NCI-H2196 (cell line): Measurements from ENCODE around the gene GCH1.
"Not testable (repeated sequence)": the region's sequence is repeated elsewhere in the genome, so short reads cannot be mapped to it uniquely, and the experiment has no call there.

Source experiments
- DNase-seq: peaks from one replicate; lab custom pipeline; 2025; ENCODE audit not compliant: unreplicated experiment; lab: John Stamatoyannopoulos, UW

The GCH1 gene

GRCh38 chr14:54908973-54909372, 6.3 kb upstream of the GCH1 start:
- not testable (repeated sequence) for DNase-seq

- DNase-seq = no peak
Observed at GRCh38 chr14:54908190-54908589, 5.6 kb upstream of the GCH1 start.

GRCh38 chr14:54906075-54906474, 3.4 kb upstream of the GCH1 start:
- no peak for DNase-seq

- peak; percentile 54 for DNase-seq
Observed at GRCh38 chr14:54902143-54902520, 494 bp downstream of the GCH1 start.

DNA sequence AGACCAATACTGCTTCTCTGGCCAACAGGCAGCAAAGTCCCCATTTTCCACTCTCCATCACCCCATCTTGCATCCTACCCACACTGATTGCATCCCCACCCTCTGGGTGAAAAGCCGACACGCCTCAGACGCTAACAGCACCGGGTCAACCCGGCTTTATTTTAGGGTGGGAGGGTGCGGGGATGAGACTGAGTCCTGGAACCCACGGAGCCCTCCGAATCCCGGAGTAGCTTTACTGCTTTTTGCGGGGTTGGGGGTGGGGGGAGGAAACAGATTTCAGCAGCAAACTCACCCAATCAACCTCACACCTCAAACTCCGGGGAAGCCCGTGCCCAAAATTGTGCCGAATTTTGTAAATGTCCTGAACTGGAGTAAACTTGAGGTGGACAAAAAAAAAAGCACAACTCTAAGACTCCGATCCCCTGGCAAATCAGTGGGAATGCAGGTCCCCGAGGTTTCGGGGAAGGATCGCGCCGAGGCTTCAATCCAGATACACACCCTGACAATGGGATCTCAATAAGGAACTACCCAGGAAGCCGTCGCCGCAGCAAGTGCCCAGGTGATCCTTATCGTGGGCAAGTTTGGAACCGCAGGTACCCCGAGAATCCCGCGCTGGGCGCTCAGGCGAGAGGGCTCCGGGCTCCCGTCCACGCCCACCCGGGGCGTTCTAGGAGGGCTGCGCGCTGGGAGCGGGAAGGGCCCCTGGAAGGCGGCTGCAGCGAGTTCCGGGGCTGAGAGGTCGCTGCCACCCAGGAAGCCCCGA, 1.1 kb downstream of the GCH1 start:
- no peak for DNase-seq

DNA sequence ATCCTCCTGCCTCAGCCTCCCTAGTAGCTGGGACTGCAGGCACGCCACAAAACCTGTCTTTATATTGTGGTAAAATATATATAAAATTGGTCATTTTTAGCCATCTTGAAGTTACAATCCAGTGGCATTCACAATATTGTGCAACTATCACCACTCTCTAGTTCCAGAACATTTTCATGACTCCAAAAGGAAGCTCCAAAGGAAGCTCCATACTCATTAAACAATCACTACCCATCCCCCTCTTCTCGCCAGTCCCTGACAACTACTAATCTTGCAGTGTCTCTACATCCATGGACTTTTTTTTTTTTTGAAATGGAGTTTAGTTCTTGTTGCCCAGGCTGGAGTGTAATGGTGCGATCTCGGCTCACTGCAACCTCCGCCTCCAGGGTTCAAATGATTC, 3.1 kb downstream of the GCH1 start:
- no peak for DNase-seq

GRCh38 chr14:54897809-54898555, 4.6 kb downstream of the GCH1 start:
- not testable (repeated sequence) for DNase-seq

DNA sequence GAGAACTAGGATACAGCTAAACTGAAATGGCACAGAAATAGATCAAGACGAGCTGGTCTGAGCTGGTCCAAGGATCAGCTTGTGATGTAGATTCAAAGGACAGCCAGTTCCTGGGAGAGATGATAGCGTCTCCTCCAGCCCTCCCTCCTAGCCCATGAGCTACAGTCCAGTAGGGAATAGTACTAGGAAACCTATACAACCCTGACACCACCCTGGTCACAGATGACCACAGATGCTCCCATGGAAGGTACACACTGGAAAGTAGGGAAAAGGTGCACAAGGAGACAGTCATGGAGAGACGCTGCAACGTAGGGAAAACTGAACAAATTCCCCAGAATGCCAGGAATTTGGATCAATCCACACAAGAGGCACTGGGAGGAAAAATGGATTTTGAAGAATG, 6.9 kb downstream of the GCH1 start:
- DNase-seq = no peak

DNA sequence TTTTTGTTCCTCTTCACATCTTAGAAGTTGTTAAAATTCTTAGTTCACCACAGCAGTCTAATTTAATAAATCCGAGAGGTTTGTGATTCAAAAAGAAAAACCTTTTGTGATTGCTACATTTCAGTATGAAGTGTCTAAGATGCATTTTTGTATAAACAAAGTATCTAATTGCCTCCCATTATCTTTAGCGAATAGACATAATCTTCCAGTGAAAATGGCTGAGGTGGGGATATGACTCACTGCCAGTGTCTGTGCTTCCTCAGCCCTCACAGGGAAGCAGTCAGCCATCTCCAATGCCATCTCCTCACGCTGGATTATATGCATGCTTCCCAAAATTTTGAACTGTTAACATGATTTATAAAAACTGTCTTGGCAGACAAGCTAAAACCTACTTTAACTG, 7.6 kb downstream of the GCH1 start:
- no peak for DNase-seq

DNA sequence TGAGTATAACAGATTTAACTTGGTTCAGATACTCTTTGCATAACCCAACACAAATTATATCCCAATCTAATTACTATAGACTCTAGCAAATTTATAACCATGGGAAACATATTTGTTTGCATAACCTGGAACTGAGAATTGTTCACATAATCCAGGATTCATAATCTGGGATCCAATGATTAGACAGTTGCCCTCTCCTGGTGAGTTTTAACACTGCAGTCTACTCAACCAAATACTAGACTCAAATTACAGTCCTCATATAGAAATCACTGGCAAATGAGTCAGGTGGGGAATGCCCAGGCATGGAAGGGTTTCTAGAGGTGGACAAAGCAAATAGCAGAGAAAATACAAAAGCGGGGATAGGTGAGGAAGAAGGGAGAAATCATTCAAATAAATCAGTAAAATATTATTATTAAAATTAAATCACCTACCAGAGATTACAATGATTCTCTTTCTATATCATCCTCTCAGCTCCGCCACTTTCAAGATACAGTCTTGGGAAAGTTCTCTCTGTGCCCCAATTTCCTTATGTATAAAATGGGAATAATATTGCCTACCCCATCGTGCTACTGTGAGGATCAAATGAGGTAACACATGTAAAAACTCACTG, 9.4 kb downstream of the GCH1 start:
- peak; percentile 59 for DNase-seq

GRCh38 chr14:54891471-54892245, 11.0 kb downstream of the GCH1 start:
- DNase-seq = no peak

DNA sequence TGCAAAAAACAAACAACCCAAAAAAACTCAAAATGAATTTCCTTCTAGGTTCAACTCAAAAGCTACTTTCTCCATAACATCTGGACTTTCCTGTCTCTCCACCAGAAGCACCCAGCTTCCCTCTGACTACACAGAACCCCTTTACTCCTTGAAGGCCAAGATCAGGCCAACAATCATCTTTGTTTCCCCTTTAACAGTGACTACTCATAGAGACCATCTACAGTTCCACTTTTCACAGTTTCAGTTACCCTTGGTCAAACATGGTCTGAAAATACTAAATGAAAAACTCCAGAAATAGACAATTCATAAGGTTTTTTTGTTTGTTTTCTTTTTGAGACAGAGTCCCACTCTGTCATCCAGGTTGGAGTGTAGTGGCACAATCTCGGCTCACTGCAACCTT, 11.8 kb downstream of the GCH1 start:
- DNase-seq = no peak

- no peak for DNase-seq
Observed at GRCh38 chr14:54889919-54890318, 12.7 kb downstream of the GCH1 start.

DNA sequence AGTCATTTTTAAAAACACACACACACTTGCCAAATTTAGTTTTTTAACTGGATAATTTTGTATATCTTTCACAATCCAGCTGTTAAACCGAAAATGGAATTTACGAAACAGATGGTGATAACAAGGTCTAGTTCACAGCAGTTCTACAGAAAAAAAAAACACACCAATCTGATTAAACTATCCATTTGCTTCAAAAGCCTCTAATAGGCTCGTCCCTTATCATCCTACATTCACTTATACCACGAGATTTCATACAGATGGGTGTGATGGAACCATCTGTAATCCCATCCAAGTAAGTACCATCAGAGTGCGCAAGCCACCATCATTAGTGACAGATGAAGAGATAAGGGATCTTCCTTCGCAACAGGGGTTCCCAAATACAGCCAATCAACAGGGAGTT, 20.1 kb downstream of the GCH1 start:
- no peak for DNase-seq

DNA sequence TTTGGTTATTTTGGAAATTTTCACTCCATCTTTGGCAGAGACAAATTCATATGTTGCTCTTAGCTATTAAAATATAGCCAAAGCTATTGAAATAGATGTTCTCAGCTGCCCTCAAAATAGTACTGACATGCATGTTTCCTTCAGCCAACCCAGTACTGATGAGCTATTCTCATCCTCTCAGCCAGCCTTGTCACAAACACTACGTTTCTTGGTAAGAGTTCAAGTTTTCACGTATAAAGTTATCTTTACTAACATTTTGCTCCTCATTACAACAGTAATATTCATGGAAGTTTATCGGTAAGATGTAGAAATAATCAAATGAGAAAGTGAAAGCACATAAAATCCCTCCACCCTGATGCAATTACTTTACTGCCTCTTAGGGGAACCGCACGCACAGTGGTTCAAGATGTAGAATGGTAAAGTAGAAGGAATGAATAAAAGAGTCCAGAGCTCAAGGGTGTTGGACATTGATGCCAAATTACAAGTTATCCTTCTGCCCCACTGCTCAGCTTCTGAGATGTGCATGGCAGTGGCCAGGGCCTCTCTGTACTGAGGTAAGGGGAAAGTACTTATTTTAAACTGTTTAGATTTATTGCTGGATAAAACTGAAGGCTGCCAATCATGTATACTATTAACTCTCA, 20.7 kb downstream of the GCH1 start:
- no peak for DNase-seq

DNA sequence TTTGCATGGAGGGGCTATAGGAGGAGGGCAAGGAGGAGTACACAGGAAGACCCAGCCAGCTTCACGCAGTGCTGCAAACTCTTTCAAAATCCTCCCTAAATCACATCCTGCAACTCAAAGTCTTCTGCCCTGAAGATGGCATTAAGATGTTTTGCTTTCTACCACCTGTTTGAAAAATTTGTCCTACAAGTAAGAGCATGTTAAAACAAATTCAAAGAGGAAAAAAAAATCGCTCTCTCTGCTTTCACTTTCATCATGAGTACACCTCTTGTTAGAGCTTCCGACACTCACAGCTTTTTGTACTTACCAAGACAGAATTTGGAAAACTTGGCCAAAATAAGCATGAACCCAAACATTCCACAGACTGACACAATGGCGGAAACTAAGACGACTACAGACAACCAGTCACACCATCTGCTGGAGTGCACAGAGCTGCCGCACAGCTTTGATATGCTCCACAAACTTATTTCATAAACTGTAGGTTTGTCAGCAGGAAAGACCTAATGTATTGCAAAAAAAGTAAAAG, 21.3 kb downstream of the GCH1 start:
- DNase-seq = no peak

DNA sequence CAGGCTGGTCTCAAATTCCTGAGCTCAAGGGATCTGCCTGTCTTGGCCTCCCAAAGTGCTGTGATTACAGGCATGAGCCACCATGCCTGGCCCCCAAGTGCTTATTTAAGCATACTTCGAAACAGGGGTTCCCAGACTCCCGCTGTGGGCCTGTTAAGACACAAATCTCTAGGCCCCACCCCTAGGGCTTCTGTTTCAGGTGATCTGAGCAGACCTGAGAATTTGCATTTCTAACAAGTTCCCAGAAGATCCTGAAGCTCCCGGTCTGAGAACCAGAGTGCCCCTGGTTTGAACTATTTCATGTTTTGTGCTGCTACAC, 25.0 kb downstream of the GCH1 start:
- DNase-seq = no peak

GRCh38 chr14:54877015-54877702, 25.5 kb downstream of the GCH1 start:
- no peak for DNase-seq

- DNase-seq = not testable (repeated sequence)
Observed at GRCh38 chr14:54875648-54876047, 27.0 kb downstream of the GCH1 start.
